Activated CD8-positive, alpha-beta T cell treated with anti-CD3 and anti-CD28 coated beads for 36 hours (primary cell): Measurements from ENCODE around the gene INPP5A. TPM values are rescaled to one million over a fixed set of nuclear protein-coding genes. Genes with fewer than 3 reads are reported as not detected.

Source experiments
- ATAC-seq: fragments of 200-7000 bp; cut with Tn5 transposase; one replicate; pipeline ENCODE4 v1.10.0; 2021; ENCODE audit warnings: mild to moderate bottlenecking, moderate library complexity
- CTCF ChIA-PET: fragments of 350-600 bp; sonication (Branson Sonifier 250); formaldehyde crosslinking; loops from one replicate; lab custom pipeline; 2021; ENCODE audit warnings: antibody characterized with exemption; lab: Charles Lee
- POLR2A ChIA-PET: fragments of 350-600 bp; sonication (Branson Sonifier 250); formaldehyde crosslinking; loops from one replicate; lab custom pipeline; 2021; ENCODE audit warnings: antibody characterized with exemption; lab: Charles Lee
- DNase-seq: peaks from one replicate; pipeline ENCODE4 v3.0.0-alpha.2; 2020
- H3K27ac Mint-ChIP-seq: one replicate; pipeline ENCODE4 v1.8.0; 2021; ENCODE audit warnings: mild to moderate bottlenecking, mixed read lengths
- H3K27me3 Mint-ChIP-seq: one replicate; pipeline ENCODE4 v1.8.0; 2021; ENCODE audit warnings: mixed read lengths
- H3K36me3 Mint-ChIP-seq: one replicate; pipeline ENCODE4 v1.8.0; 2021; ENCODE audit warnings: low read depth, mixed read lengths
- H3K4me1 Mint-ChIP-seq: one replicate; pipeline ENCODE4 v1.8.0; 2021; ENCODE audit warnings: low read depth, mixed read lengths
- H3K4me3 Mint-ChIP-seq: one replicate; pipeline ENCODE4 v1.8.0; 2021; ENCODE audit warnings: mild to moderate bottlenecking, moderate library complexity, mixed read lengths
- H3K9me3 Mint-ChIP-seq: one replicate; pipeline ENCODE4 v1.8.0; 2021; ENCODE audit warnings: mixed read lengths
- CTCF ChIP-seq: fragments of 200-600 bp; IDR thresholded peaks from one replicate; pipeline ENCODE4 v1.8.0; 2022; ENCODE audit warnings: antibody characterized with exemption, mild to moderate bottlenecking
- intact Hi-C: fragments of 100-400 bp; cut with micrococcal nuclease; formaldehyde crosslinking; loops from one replicate; pipeline ENCODE4 v1.10.0; 2022
- total RNA-seq, 2 experiments: library from RNA; stranded (reverse); gene quantifications; one replicate each; pipeline ENCODE4 v1.2.3, GENCODE V29; 2021

INPP5A gene
- total RNA-seq, 2 experiments from 2014 or later = 9.6 to 10.4 TPM

- Mint-ChIP-seq H3K36me3 (peaks cover 11% of the 10 kb centered on the region), H3K27me3 (no peaks in the 10 kb centered on the region), H3K4me1 (no peaks in the 10 kb centered on the region), H3K27ac (no peak overlapping the region), H3K9me3 (peaks cover 5% of the 10 kb centered on the region), H3K4me3 (no peak overlapping the region)
- ChIA-PET POLR2A (no interaction called here), CTCF (no interaction called here)
- no peak for ATAC-seq
- no peak for DNase-seq
- no peak for TF ChIP-seq CTCF
- intact Hi-C loops = no loop called here
Observed at GRCh38 chr10:132714986-132715775, 177.6 kb downstream of the INPP5A start.

GRCh38 chr10:132715776-132716680 is 178.4 kb downstream of the INPP5A start:
- no peaks in the 10 kb centered on the region for H3K4me1 Mint-ChIP-seq
- no peaks in the 10 kb centered on the region for H3K27me3 Mint-ChIP-seq
- H3K4me3 Mint-ChIP-seq = no peak overlapping the region
- intact Hi-C loops = no loop called here
- POLR2A ChIA-PET = no interaction called here
- no peak overlapping the region for H3K27ac Mint-ChIP-seq
- ATAC-seq (no peak), DNase-seq (no peak)
- H3K36me3 Mint-ChIP-seq = peaks cover 8% of the 10 kb centered on the region
- H3K9me3 Mint-ChIP-seq = peaks cover 5% of the 10 kb centered on the region
- CTCF ChIA-PET = no interaction called here
- no peak for TF ChIP-seq CTCF

GRCh38 chr10:132716691-132717490 is 179.3 kb downstream of the INPP5A start:
- peaks cover 5% of the 10 kb centered on the region for H3K9me3 Mint-ChIP-seq
- H3K27me3 Mint-ChIP-seq = no peaks in the 10 kb centered on the region
- CTCF ChIA-PET = no interaction called here
- DNase-seq (no peak), ATAC-seq (no peak)
- no peaks in the 10 kb centered on the region for H3K4me1 Mint-ChIP-seq
- no peak for TF ChIP-seq CTCF
- POLR2A ChIA-PET = no interaction called here
- no peak overlapping the region for H3K27ac Mint-ChIP-seq
- intact Hi-C loops = no loop called here
- peaks cover 8% of the 10 kb centered on the region for H3K36me3 Mint-ChIP-seq
- H3K4me3 Mint-ChIP-seq = no peak overlapping the region

GRCh38 chr10:132721725-132722124 is 184.1 kb downstream of the INPP5A start:
- ChIA-PET CTCF (no interaction called here), POLR2A (no interaction called here)
- Mint-ChIP-seq H3K36me3 (no peaks in the 10 kb centered on the region), H3K4me3 (no peak overlapping the region), H3K27me3 (no peaks in the 10 kb centered on the region), H3K4me1 (no peaks in the 10 kb centered on the region), H3K9me3 (no peaks in the 10 kb centered on the region), H3K27ac (no peak overlapping the region)
- DNase-seq (no peak), ATAC-seq (no peak)
- no peak for TF ChIP-seq CTCF
- intact Hi-C loops = no loop called here
